ENCODE measurements around the gene SLC27A5. TPM values are rescaled to one million over a fixed set of nuclear protein-coding genes. Genes with fewer than 3 reads are reported as not detected.

The SLC27A5 gene
- total RNA-seq, 1 donor from 2014 or later: 23.3 TPM

DNA sequence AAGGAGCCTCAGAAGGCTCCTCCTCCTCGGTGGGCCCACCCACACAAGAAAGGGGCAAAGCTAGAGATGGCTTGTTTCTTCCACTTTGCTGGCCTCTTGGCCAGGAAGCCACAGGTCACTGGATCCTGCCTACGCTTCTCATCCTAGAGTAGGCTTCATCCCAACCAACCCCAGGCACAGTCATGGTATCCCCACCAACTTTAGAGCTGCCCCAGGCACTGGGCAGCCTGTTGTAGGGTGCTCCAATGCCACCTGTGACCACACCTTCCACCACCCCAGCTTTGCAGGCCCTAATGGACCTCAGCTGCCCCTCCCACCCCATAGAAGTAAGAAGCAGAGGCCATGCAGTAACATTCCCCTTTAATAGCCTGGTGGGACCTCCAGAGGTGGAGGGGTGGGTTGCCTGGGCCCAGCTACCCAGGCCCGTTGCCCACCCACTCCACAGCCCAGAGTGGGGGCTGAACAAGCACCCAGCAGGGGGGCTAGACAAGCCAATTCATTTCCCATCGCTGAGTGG is 43.6 kb upstream of the SLC27A5 start:
- Mint-ChIP-seq H3K27ac (peak overlapping the region; percentile 95), H3K36me3 (ENCODE audit: low read depth) (peaks cover 52% of the 10 kb centered on the region), H3K4me3 (peak overlapping the region; percentile 96), H3K9me3 (no peaks in the 10 kb centered on the region), H3K27me3 (ENCODE audit: insufficient read depth) (peaks cover 1% of the 10 kb centered on the region), H3K4me1 (ENCODE audit: low read depth) (peaks cover 54% of the 10 kb centered on the region)
- intact Hi-C loops (cut with micrococcal nuclease): loop anchor here (1.0 kb wide), 3 partner anchors 11 to 174 kb away; partner anchors contain the start of genes MZF1, TRIM28 and ZNF837
- DNase-seq (ENCODE audit: low spot score): no peak

DNA sequence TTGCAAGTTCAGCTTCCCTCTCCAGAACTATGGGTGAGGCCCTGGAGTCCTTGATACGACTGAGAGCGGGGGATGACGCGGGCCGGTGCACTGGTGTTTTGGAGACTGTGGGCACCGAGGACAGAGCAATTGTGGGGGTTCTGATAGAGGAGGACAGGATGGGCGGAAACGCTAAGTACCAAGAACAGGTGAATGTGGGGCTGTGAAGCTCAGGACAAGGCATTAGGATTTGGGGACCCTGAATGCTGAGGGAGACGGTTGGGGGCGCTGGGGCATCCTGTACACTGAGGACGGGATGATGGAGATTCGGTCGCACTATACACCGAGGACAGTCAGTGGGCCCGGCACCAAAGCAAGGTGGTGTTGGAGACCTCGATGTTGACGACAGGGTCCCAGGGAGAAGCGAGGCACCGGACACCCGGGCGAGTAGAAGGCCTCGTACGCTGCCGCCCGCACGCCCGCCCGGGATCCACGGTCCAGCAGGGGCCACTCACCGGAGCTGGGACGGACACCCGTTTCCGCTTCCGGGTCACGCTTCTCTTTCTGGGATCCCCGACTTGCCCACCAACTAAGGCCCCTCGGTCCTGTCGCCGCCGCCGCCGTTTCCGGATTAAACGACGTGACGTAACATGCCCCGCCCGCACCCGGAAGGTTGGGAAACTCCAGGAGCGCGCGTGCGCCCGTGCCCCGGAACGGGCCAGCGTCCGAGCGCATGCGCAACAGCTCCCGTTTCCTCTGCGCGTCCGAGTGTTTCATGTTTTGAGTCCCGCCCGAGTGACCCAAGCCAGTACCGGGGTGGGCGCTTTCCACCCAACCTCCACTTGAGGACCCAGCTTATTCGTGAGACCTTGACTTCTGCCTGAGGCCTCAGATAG is 42.9 kb upstream of the SLC27A5 start, which contains the start of gene CHMP2A:
Gene CHMP2A (minus strand): TSS at position 612 of the 875 bp plus-strand sequence. CDS start 893 bp downstream, outside the sequence.
- Mint-ChIP-seq H3K27ac (peak within 1 kb of the TSS; percentile 98), H3K9me3 (no peaks in the 10 kb centered on the region), H3K4me3 (peak within 1 kb of the TSS; percentile 96), H3K27me3 (ENCODE audit: insufficient read depth) (peaks cover 1% of the 10 kb centered on the region), H3K4me1 (ENCODE audit: low read depth) (peaks cover 51% of the 10 kb centered on the region), H3K36me3 (ENCODE audit: low read depth) (peaks cover 55% of the 10 kb centered on the region)
- DNase-seq (ENCODE audit: low spot score): peak; percentile 98
- intact Hi-C loops (cut with micrococcal nuclease): loop anchor here (1.0 kb wide), 3 partner anchors 10 to 173 kb away; partner anchors contain the start of genes MZF1, TRIM28 and ZNF837

DNA sequence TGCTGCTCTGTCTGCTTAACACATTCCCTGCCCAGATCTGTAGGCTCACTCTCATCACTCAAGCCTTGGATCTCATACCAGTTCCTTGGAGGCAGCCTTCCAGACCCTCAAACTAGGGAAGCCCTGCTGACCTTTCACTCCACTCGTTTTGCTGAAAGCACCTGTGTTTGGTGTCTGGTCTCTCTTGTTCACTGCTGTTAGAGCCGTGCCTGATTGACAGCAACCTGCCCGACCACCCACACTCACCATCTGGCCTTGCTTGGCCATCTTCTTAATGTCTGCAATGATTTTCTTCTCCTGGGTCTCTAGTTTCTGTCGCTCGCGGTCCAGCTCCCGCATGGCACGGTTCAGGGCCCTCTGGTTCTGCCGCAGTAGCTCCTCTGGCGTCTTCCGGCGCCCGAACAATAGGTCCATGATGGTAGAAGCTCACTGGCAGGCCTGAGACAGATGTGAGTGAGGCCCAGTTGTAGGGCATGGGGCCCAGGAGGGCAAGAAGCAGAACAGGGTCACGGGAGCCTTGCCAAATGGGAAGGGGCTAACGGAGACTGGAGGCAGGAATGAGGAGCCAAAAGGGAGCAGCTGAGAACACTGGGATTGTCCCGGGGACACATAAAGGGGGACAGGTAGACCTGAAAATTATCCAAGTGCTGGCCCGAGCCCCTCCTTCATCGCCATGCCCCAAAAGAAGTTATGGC is 42.2 kb upstream of the SLC27A5 start:
- peak overlapping the region; percentile 95 for H3K27ac Mint-ChIP-seq
- DNase-seq (ENCODE audit: low spot score): no peak
- H3K4me1 Mint-ChIP-seq (ENCODE audit: low read depth): peaks cover 47% of the 10 kb centered on the region
- H3K27me3 Mint-ChIP-seq (ENCODE audit: insufficient read depth): peaks cover 1% of the 10 kb centered on the region
- H3K4me3 Mint-ChIP-seq: peak overlapping the region; percentile 96
- H3K36me3 Mint-ChIP-seq (ENCODE audit: low read depth): peaks cover 59% of the 10 kb centered on the region
- intact Hi-C loops (cut with micrococcal nuclease): no loop called here
- H3K9me3 Mint-ChIP-seq: no peaks in the 10 kb centered on the region

DNA sequence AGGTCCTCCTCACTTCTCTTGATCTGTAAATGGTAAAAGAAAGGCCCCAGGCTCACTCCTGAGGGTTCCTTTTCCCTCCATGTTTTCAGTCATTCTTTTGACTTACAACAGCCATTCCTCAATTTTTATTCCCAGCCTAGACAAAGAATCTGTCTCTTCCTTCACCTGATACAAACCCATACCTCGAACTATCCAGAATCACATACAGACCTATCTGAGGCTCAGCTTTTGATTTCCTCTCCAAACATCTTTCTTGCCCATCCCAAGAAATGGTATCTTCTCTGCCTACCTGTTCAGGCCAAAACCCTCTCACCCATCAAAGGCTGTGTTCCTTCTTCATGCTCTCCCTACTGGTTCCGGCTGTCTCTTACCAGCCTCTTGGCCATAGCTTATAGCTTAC is 40.9 kb upstream of the SLC27A5 start:
- H3K4me1 Mint-ChIP-seq (ENCODE audit: low read depth): peaks cover 43% of the 10 kb centered on the region
- peak overlapping the region; percentile 6 for H3K4me3 Mint-ChIP-seq
- H3K27me3 Mint-ChIP-seq (ENCODE audit: insufficient read depth): peaks cover 1% of the 10 kb centered on the region
- peaks cover 62% of the 10 kb centered on the region for H3K36me3 Mint-ChIP-seq (ENCODE audit: low read depth)
- H3K9me3 Mint-ChIP-seq: no peaks in the 10 kb centered on the region
- no peak for DNase-seq (ENCODE audit: low spot score)
- intact Hi-C loops (cut with micrococcal nuclease): no loop called here
- peak overlapping the region; percentile 41 for H3K27ac Mint-ChIP-seq

DNA sequence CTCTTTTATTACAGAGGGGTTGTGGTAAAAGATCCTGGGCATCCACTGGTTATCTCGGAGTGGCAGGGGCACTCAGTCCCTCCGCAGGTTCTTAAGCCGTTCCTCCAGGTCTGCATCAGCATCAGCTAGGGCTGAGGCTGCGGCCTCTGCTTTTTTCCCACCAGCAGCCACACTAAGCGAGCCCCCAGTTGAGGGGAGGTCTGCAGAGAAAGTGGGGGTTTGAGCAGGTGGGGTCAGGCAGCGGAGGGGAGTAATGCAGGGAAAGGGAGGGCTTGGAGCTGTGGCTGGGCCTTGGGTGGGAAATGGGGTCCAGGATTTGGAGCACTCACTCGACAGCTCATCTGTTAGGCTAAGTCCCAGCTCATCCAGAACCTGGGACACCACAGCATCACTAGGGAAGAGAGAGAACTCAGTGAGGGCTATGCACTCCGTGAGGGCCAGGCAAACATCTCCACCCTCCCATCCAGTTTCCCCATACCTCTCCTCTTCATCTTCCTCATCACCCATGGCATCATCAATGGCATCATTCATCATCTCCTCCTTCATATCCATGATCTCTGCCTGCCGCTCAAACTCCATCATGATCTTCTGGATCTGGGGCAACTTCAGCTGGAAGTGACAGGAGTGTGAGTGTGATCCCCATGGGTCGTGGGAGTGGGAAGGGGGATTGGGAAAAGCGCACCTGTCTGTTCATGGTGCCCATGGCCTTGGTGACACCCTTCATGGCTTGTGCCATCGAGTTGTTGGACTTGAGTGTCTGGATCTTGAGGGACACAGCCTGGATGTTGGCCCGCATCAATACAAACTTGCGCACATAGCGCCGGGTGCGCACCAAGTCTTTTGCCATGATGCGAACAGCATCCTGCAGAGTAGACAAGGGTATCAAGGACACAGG is 40.0 kb upstream of the SLC27A5 start:
- no peak for DNase-seq (ENCODE audit: low spot score)
- Mint-ChIP-seq H3K4me1 (ENCODE audit: low read depth) (peaks cover 37% of the 10 kb centered on the region), H3K27me3 (ENCODE audit: insufficient read depth) (peaks cover 1% of the 10 kb centered on the region), H3K9me3 (no peaks in the 10 kb centered on the region), H3K36me3 (ENCODE audit: low read depth) (peaks cover 62% of the 10 kb centered on the region), H3K27ac (peak overlapping the region; percentile 52), H3K4me3 (no peak overlapping the region)
- intact Hi-C loops (cut with micrococcal nuclease): no loop called here

DNA sequence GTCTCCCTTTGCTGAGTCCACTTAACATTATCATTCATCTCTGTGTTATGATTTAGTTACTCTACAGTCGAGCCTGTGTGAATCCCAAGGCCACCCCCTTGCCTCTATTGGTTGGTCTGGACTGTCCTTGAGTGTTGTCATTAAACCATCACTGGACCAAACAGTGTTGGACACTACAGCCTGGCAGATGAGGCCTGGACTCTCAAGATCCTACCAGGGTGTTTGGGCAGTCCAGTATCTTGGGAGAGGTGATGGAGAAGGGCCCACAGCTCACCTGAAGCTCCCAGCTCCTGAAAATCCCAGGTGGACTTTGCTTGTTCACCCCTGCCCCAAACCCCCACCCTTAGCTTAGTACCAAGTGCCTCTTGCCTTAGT is 39.3 kb upstream of the SLC27A5 start:
- Mint-ChIP-seq H3K4me3 (no peak overlapping the region), H3K36me3 (ENCODE audit: low read depth) (peaks cover 62% of the 10 kb centered on the region), H3K27ac (no peak overlapping the region), H3K9me3 (no peaks in the 10 kb centered on the region), H3K27me3 (ENCODE audit: insufficient read depth) (peaks cover 1% of the 10 kb centered on the region), H3K4me1 (ENCODE audit: low read depth) (peaks cover 37% of the 10 kb centered on the region)
- intact Hi-C loops (cut with micrococcal nuclease): no loop called here
- DNase-seq (ENCODE audit: low spot score): no peak

DNA sequence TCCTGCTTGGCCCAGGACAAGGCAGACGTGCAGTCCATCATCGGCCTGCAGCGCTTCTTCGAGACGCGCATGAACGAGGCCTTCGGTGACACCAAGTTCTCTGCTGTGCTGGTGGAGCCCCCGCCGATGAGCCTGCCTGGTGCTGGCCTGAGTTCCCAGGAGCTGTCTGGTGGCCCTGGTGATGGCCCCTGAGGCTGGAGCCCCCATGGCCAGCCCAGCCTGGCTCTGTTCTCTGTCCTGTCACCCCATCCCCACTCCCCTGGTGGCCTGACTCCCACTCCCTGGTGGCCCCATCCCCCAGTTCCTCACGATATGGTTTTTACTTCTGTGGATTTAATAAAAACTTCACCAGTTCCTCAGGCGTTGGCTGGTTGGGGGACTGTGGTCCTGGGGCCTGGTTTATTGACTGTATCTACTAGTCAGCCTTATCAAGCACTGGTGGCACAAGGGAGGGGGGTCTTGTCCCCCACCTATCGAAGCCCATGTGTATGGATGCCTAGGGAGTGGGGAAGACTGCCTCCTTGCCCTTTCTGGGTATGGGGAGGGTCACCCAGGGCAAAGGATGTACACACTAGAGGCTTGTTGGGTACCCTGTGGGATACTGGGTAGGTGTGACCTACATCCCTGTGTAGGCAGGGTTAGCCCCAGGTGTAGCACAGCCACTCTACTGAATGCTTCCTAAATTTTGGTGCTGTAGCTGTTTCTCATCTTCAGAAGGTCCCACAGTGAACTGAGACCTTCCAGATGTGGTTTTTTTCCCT is 38.8 kb upstream of the SLC27A5 start:
- Mint-ChIP-seq H3K4me1 (ENCODE audit: low read depth) (peaks cover 41% of the 10 kb centered on the region), H3K4me3 (no peak overlapping the region), H3K9me3 (no peaks in the 10 kb centered on the region), H3K27me3 (ENCODE audit: insufficient read depth) (peaks cover 1% of the 10 kb centered on the region), H3K27ac (no peak overlapping the region), H3K36me3 (ENCODE audit: low read depth) (peaks cover 66% of the 10 kb centered on the region)
- no peak for DNase-seq (ENCODE audit: low spot score)
- intact Hi-C loops (cut with micrococcal nuclease): no loop called here

DNA sequence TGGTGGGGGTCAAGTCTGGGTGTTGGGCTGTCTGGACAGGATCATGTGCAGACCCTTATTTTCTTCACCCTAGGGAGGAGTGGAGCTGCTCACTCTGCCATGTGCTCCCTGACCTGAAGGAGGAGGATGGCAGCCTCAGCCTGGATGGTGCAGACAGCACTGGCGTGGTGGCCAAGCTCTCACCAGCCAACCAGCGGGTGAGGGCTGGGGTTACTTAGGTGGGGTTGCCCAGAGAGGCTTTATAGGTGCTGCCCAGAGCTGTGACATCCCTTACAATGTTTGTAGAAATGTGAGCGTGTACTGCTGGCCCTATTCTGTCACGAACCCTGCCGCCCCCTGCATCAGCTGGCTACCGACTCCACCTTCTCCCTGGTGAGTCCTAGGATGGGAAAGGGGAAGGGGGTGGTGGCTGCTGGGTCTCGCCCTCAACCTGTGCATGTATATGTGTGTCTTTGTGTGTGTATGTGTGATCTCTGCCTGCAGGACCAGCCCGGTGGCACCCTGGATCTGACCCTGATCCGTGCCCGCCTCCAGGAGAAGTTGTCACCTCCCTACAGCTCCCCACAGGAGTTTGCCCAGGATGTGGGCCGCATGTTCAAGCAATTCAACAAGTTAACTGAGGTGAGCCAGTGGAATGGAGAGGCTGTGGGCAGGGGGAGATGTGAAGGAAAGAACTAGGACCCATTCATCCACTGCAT is 38.0 kb upstream of the SLC27A5 start:
- peaks cover 1% of the 10 kb centered on the region for H3K27me3 Mint-ChIP-seq (ENCODE audit: insufficient read depth)
- intact Hi-C loops (cut with micrococcal nuclease): no loop called here
- H3K9me3 Mint-ChIP-seq: no peaks in the 10 kb centered on the region
- peak overlapping the region; percentile 18 for H3K27ac Mint-ChIP-seq
- peaks cover 65% of the 10 kb centered on the region for H3K36me3 Mint-ChIP-seq (ENCODE audit: low read depth)
- H3K4me1 Mint-ChIP-seq (ENCODE audit: low read depth): peaks cover 38% of the 10 kb centered on the region
- H3K4me3 Mint-ChIP-seq: no peak overlapping the region
- DNase-seq (ENCODE audit: low spot score): no peak

DNA sequence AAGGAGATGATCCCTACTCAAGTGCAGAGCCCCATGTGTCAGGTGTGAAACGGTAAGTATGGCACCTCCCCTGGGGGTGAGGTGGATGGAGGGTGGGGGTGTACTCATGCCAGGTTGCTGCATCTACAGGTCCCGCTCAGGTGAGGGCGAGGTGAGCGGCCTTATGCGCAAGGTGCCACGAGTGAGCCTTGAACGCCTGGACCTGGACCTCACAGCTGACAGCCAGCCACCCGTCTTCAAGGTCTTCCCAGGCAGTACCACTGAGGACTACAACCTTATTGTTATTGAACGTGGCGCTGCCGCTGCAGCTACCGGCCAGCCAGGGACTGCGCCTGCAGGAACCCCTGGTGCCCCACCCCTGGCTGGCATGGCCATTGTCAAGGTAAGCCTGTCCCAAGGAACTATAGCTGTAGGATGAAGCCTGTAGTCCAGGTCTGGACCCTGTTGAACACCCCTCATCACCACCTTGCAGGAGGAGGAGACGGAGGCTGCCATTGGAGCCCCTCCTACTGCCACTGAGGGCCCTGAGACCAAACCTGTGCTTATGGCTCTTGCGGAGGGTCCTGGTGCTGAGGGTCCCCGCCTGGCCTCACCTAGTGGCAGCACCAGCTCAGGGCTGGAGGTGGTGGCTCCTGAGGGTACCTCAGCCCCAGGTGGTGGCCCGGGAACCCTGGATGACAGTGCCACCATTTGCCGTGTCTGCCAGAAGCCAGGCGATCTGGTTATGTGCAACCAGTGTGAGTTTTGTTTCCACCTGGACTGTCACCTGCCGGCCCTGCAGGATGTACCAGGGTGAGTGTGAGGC is 37.3 kb upstream of the SLC27A5 start:
- H3K36me3 Mint-ChIP-seq (ENCODE audit: low read depth): peaks cover 60% of the 10 kb centered on the region
- intact Hi-C loops (cut with micrococcal nuclease): no loop called here

DNA sequence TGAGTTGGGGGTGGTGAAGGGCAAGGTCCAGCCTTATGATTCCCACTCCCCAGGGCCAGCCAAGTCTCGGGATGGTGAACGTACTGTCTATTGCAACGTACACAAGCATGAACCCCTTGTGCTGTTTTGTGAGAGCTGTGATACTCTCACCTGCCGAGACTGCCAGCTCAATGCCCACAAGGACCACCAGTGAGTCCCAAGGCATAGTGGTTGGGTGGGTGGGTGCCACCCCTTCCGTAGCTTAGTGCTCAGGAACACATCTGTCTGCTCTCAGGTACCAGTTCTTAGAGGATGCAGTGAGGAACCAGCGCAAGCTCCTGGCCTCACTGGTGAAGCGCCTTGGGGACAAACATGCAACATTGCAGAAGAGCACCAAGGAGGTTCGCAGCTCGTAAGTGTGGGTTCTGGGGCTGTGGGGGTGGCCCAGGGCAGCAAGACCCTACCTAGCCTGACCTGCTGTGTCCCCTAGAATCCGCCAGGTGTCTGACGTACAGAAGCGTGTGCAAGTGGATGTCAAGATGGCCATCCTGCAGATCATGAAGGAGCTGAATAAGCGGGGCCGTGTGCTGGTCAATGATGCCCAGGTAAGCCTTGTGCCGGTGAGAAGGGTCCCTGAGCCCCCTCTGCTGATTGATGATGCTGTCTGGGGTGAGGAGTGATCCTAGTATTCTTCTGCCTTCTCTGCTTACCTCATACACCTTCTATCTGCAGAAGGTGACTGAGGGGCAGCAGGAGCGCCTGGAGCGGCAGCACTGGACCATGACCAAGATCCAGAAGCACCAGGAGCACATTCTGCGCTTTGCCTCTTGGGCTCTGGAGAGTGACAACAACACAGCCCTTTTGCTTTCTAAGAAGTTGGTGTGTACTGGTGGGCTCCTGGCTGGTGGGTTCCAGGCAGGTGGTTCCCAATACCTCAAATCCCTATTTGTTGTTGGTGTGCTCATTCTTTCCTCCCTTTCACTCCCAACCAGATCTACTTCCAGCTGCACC is 35.8 kb upstream of the SLC27A5 start:
- H3K9me3 Mint-ChIP-seq: no peaks in the 10 kb centered on the region
- intact Hi-C loops (cut with micrococcal nuclease): no loop called here
- H3K27ac Mint-ChIP-seq: peak overlapping the region; percentile 8
- no peak for DNase-seq (ENCODE audit: low spot score)
- peaks cover 26% of the 10 kb centered on the region for H3K4me1 Mint-ChIP-seq (ENCODE audit: low read depth)
- H3K36me3 Mint-ChIP-seq (ENCODE audit: low read depth): peaks cover 50% of the 10 kb centered on the region
- H3K4me3 Mint-ChIP-seq: peak overlapping the region; percentile 22
- no peaks in the 10 kb centered on the region for H3K27me3 Mint-ChIP-seq (ENCODE audit: insufficient read depth)

More for the DNA sequence above, 37.3 kb upstream of the SLC27A5 start:
- DNase-seq (ENCODE audit: low spot score): no peak
- H3K4me3 Mint-ChIP-seq: no peak overlapping the region
- peaks cover 31% of the 10 kb centered on the region for H3K4me1 Mint-ChIP-seq (ENCODE audit: low read depth)
- H3K27me3 Mint-ChIP-seq (ENCODE audit: insufficient read depth): no peaks in the 10 kb centered on the region
- H3K9me3 Mint-ChIP-seq: no peaks in the 10 kb centered on the region
- H3K27ac Mint-ChIP-seq: peak overlapping the region; percentile 18
